Adrenal gland (tissue), 5 donors: Measurements from ENCODE around the gene VWA8.

Source experiments
- POLR2A ChIP-seq, 2 donors: fragments of 450-650 bp; IDR thresholded peaks; one replicate each; pipeline ENCODE4 v1.6.1; 2017; ENCODE audit warnings: antibody characterized with exemption in 2 of 2, mild to moderate bottlenecking in 2 of 2, moderate library complexity in 1 of 2
- TF ChIP-seq, protein P1 (sequence below), 6 experiments: fragments of 450-650 bp in 4 of 6; fragments of 200-600 bp in 2 of 6; sonication (generic) in 1 of 6; IDR thresholded peaks; 1 replicate in 5 of 6; 2 replicates in 1 of 6; pipeline versions ENCODE4 v1.5.1 to v1.8.0; 2016 to 2021; ENCODE audit warnings: antibody characterized with exemption in 6 of 6, mild to moderate bottlenecking in 2 of 6, moderate library complexity in 1 of 6
- donor health status: DM: no; HTN: no; CAD: no.

DNA sequence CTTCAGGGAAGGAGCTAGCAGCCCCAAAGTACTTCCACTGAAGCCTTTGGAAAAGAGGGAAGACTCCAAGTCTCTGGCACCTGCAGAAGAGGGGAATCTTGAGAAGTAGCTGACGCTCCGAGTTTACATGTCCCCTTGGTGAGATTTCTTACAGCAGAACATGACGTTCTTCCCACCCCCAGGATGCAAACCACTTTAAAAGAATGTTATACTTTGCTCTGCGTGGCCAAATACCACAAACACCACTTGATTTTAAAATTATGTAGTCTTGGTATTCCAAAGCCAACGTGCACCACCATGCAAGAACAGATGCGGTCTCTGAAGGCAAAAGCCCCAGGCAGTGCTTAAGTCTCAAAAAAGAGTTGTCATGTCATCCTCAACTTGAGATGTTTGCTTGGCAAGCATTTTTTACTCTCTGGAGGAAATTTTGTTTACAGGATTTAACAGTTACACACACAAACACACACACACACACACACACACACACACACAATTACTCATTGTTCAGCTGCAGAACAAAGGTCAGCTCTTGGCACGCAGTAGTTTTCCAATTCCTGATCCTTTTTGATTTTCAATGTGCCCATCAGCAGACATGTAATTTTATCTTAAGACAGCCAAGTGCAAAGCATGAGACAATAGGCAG is 397.4 kb downstream of the VWA8 start:
- TF ChIP-seq, protein P1, sequence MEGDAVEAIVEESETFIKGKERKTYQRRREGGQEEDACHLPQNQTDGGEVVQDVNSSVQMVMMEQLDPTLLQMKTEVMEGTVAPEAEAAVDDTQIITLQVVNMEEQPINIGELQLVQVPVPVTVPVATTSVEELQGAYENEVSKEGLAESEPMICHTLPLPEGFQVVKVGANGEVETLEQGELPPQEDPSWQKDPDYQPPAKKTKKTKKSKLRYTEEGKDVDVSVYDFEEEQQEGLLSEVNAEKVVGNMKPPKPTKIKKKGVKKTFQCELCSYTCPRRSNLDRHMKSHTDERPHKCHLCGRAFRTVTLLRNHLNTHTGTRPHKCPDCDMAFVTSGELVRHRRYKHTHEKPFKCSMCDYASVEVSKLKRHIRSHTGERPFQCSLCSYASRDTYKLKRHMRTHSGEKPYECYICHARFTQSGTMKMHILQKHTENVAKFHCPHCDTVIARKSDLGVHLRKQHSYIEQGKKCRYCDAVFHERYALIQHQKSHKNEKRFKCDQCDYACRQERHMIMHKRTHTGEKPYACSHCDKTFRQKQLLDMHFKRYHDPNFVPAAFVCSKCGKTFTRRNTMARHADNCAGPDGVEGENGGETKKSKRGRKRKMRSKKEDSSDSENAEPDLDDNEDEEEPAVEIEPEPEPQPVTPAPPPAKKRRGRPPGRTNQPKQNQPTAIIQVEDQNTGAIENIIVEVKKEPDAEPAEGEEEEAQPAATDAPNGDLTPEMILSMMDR (IDR thresholded peaks at IDR 0.05), result no peak
- TF ChIP-seq POLR2A (IDR thresholded peaks at IDR 0.05), result no peak
